Measurements from ENCODE around the gene UGT1A9. TPM values are rescaled to one million over a fixed set of nuclear protein-coding genes. Genes with fewer than 3 reads are reported as not detected.
"Not testable (repeated sequence)": the region's sequence is repeated elsewhere in the genome, so short reads cannot be mapped to it uniquely, and the experiment has no call there.

UGT1A9 gene
- total RNA-seq, 1 donor from 2014 or later: not detected

GRCh38 chr2:233718552-233718951 is 46.9 kb downstream of the UGT1A9 start, which contains the start of gene UGT1A4:
Gene UGT1A4, plus strand, starts transcription at chr2:233718736. Its CDS starts 85 bp downstream, at chr2:233718821.
- no peak for DNase-seq (ENCODE audit: low read depth)
- no peaks in the 10 kb centered on the region for H3K27me3 ChIP-seq (ENCODE audit: control insufficient read depth, insufficient read depth, low read length)
- no peak for TF ChIP-seq CTCF (IDR thresholded peaks at IDR 0.05; ENCODE audit: insufficient read depth, low read length, poor library complexity, severe bottlenecking)
- no peak within 1 kb of the TSS for H3K4me3 ChIP-seq (ENCODE audit: low read depth, low read length)
- H3K36me3 ChIP-seq (ENCODE audit: control insufficient read depth, insufficient read depth, low read length): no peaks in the 10 kb centered on the region

GRCh38 chr2:233728723-233729301 is 57.1 kb downstream of the UGT1A9 start, which contains the start of gene UGT1A3:
Gene UGT1A3, plus strand, starts transcription at chr2:233729042. Its CDS starts 85 bp downstream, at chr2:233729127.
- no peaks in the 10 kb centered on the region for H3K36me3 ChIP-seq (ENCODE audit: control insufficient read depth, insufficient read depth, low read length)
- no peak for DNase-seq (ENCODE audit: low read depth)
- no peaks in the 10 kb centered on the region for H3K27me3 ChIP-seq (ENCODE audit: control insufficient read depth, insufficient read depth, low read length)
- no peak for TF ChIP-seq CTCF (IDR thresholded peaks at IDR 0.05; ENCODE audit: insufficient read depth, low read length, poor library complexity, severe bottlenecking)
- no peak within 1 kb of the TSS for H3K4me3 ChIP-seq (ENCODE audit: low read depth, low read length)

GRCh38 chr2:233736868-233737653 is 65.4 kb downstream of the UGT1A9 start:
- H3K36me3 ChIP-seq (ENCODE audit: control insufficient read depth, insufficient read depth, low read length); DNase-seq (ENCODE audit: low read depth); H3K27me3 ChIP-seq (ENCODE audit: control insufficient read depth, insufficient read depth, low read length); H3K4me3 ChIP-seq (ENCODE audit: low read depth, low read length): not testable (repeated sequence)

- no peak for DNase-seq (ENCODE audit: low read depth)
- no peaks in the 10 kb centered on the region for H3K27me3 ChIP-seq (ENCODE audit: control insufficient read depth, insufficient read depth, low read length)
These were observed 69.2 kb downstream of the UGT1A9 start for GRCh38 chr2:233740870-233741269.

GRCh38 chr2:233743464-233744259 is 72.0 kb downstream of the UGT1A9 start:
- Histone ChIP-seq H3K4me3 (ENCODE audit: low read depth, low read length) (no peak overlapping the region), H3K36me3 (ENCODE audit: control insufficient read depth, insufficient read depth, low read length) (no peaks in the 10 kb centered on the region), H3K27me3 (ENCODE audit: control insufficient read depth, insufficient read depth, low read length) (no peaks in the 10 kb centered on the region)
- DNase-seq (ENCODE audit: low read depth): no peak
- no peak for TF ChIP-seq CTCF (IDR thresholded peaks at IDR 0.05; ENCODE audit: insufficient read depth, low read length, poor library complexity, severe bottlenecking)

More at GRCh38 chr2:233740870-233741269, 69.2 kb downstream of the UGT1A9 start:
- no peak for TF ChIP-seq CTCF (IDR thresholded peaks at IDR 0.05; ENCODE audit: insufficient read depth, low read length, poor library complexity, severe bottlenecking)
- Histone ChIP-seq H3K4me3 (ENCODE audit: low read depth, low read length) (no peak overlapping the region), H3K36me3 (ENCODE audit: control insufficient read depth, insufficient read depth, low read length) (no peaks in the 10 kb centered on the region)

Measured in kidney epithelial cell (primary cell).